ENCODE results near the gene RHBDL1. TPM values are rescaled to one million over a fixed set of nuclear protein-coding genes. Genes with fewer than 3 reads are reported as not detected.

Gene RHBDL1
- total and polyA plus RNA-seq, 9 of the 15 experiments (the other 6 are each of a cell fraction or from before 2014, with no cell fraction given) = 0.03 to 5.6 (median 1.3) TPM; not detected in 1

DNA sequence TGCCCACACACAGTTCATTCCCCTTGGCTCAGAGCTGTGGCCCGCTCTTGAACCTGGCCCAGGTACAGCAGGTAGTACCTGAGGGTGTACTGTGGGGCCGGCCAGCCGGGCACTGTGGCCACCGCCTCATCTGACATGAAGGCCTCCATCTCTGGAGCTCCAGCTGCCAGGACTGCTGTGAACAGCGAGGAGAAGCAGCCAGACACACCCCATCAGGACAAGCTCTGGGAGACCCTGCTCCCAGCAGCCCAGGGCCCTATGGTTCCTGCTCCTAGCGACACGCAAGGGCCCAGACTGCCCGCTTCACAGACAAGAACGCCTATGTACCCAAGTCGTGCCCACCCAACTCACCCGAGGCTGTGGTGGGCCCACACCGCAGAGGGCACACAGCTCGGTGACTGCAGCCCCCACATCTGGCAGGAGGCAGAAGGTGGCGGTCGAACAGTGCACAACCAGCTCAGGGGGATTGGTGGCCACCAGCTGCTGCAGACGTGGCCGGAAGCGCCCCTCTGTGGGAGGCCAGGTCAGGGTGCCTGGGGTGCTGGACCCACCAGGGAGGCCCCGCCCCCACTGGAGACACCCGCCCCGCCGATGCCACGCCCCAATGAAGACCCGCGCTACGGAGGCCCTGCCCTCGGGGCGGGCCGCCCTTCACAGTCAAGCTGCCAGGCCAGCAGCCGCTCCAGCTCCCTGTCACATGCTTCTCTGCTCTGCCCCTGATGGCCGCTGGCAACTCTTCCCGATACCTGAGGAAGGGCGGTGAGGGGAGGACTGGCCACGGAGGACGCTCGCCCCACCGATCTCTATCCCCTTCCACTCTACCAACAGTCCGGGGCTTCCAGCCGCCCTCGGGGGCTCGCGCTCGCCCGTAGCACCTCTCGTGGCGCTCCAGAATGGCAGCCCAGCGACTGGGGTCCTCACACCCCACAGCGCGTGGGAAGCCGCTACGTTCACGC lies 3.7 kb downstream of the RHBDL1 start (continued):
- TF ChIP-seq THAP7 (CRISPR knock-in tag; IDR thresholded peaks at IDR 0.05) = no peak
- TF ChIP-seq ZHX1 (conservative IDR thresholded peaks at IDR 0.05; ENCODE audit: low read length) = no peak
- peak; percentile 26; the same call in 1 of the 2 replicates for TF ChIP-seq RAD51 (IDR thresholded peaks at IDR 0.05; ENCODE audit: borderline replicate concordance, low read depth)
- TF ChIP-seq BRD4 (IDR thresholded peaks at IDR 0.05) = no peak
- no peak for TF ChIP-seq CREB1 (IDR thresholded peaks at IDR 0.05)
- 0 out of 2 replicates have a peak, but pooled peaks have one; percentile 2 for TF ChIP-seq CREB1 (CRISPR knock-in tag; IDR thresholded peaks at IDR 0.05)
- no peak for TF ChIP-seq NFE2 (IDR thresholded peaks at IDR 0.05; ENCODE audit: low read depth)
- TF ChIP-seq ZNF311 (CRISPR knock-in tag; IDR thresholded peaks at IDR 0.05) = no peak
- TF ChIP-seq, protein P1, sequence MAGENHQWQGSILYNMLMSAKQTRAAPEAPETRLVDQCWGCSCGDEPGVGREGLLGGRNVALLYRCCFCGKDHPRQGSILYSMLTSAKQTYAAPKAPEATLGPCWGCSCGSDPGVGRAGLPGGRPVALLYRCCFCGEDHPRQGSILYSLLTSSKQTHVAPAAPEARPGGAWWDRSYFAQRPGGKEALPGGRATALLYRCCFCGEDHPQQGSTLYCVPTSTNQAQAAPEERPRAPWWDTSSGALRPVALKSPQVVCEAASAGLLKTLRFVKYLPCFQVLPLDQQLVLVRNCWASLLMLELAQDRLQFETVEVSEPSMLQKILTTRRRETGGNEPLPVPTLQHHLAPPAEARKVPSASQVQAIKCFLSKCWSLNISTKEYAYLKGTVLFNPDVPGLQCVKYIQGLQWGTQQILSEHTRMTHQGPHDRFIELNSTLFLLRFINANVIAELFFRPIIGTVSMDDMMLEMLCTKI (IDR thresholded peaks at IDR 0.05; ENCODE audit: partially characterized antibody) = no peak
- TF ChIP-seq ZNF583 (CRISPR knock-in tag; IDR thresholded peaks at IDR 0.05) = no peak
- TF ChIP-seq CC2D1A (IDR thresholded peaks at IDR 0.05) = no peak
- no peak for TF ChIP-seq SREBF2 (CRISPR knock-in tag; IDR thresholded peaks at IDR 0.05)
- TF ChIP-seq HOXB6 (CRISPR knock-in tag; IDR thresholded peaks at IDR 0.05; ENCODE audit: borderline replicate concordance) = no peak
- TF ChIP-seq ZNF717 (CRISPR knock-in tag; IDR thresholded peaks at IDR 0.05) = no peak
- TF ChIP-seq IFI16 (CRISPR knock-in tag; IDR thresholded peaks at IDR 0.05) = no peak
- peak; percentile 11; the same call in 1 of the 2 replicates for TF ChIP-seq HDAC2 (IDR thresholded peaks at IDR 0.05)
- TF ChIP-seq SMARCA5 (IDR thresholded peaks at IDR 0.05) = 0 out of 2 replicates have a peak, but pooled peaks have one; percentile 25
- TF ChIP-seq MAFG (tag; conservative IDR thresholded peaks at IDR 0.05) = no peak
- TF ChIP-seq ZNF282 (CRISPR knock-in tag; IDR thresholded peaks at IDR 0.05) = no peak
- peak in 1 of 2 experiments; percentile 15; a peak in 1 of 4 replicates for TF ChIP-seq MAZ (CRISPR knock-in tag; conservative IDR thresholded peaks at IDR 0.05 in 1 of 2, IDR thresholded peaks at IDR 0.05 in 1 of 2)
- peak; percentile 69 for TF ChIP-seq HMGN3 (IDR thresholded peaks at IDR 0.05; ENCODE audit: borderline replicate concordance, extremely low read depth, insufficient read length, low read depth, low read length)
- TF ChIP-seq ZNF561 (CRISPR knock-in tag; conservative IDR thresholded peaks at IDR 0.05) = no peak
- TF ChIP-seq TAF1 (IDR thresholded peaks at IDR 0.05; ENCODE audit: control insufficient read depth, extremely low read depth, insufficient read depth, low read length, severe bottlenecking) = peak; percentile 49
- no peak for TF ChIP-seq ZNF551 (CRISPR knock-in tag; IDR thresholded peaks at IDR 0.05)
- no peak for TF ChIP-seq PRPF4 (IDR thresholded peaks at IDR 0.05; ENCODE audit: insufficient read depth, low read depth, low read length, poor library complexity, severe bottlenecking)
- no peak for TF ChIP-seq ZNF41 (CRISPR knock-in tag; conservative IDR thresholded peaks at IDR 0.05)

Measured in K562 (cell line).